HG03565 (cell line): ENCODE measurements around the gene NR1D1.

ENCODE experiments used
- ATAC-seq: cut with Tn5 transposase; IDR thresholded peaks from one replicate; pipeline ENCODE4 v1.9.1; 2021; ENCODE audit warnings: mild to moderate bottlenecking, moderate library complexity; ENCODE audit not compliant: unreplicated experiment

NR1D1 gene

DNA sequence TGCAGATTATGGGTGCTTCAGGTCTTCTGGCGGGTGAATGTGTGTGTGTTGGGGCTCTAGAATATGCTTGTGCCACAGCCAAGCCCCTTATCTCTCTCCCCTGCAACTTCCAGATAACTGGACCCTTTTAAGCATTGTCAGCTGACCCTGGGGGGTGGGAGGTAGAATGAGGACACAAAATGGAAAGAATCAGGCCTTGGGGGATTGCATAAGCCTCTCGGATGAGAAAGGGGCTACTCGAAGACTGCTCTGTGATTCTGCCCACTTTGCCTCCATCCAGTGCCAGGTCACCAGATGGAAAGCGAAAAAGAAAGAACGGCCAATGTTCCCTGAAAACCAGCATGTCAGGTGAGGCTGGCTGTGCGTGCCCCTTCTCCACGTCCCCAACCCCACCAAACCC, 23.8 kb downstream of the NR1D1 start:
- ATAC-seq: no peak

DNA sequence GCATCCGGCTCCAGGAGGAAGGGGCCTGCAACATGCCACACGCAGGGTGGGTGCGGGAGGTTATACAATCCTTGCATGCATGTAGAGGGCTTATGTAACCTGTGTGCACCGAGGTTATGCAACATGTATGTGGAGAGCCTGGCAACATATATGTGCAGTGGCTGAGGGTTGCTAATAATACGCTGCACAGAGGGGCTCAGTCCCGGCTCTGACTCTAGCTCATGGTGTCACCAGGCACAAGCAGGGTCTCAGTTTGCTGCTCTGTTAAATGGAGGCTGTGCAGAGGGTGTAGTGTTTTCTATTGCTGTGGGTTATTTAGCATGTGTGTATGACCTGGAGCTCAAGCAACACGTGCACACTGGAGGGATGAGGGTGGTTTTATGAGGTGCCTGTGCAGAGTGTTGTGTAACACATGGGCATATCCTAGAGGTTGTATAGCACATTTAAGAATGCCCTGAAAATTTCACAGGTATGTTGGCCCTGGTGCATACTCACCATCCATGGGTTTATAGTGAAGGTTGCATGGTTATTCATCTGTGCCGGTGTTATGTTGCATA, 24.4 kb downstream of the NR1D1 start:
- ATAC-seq: no peak

DNA sequence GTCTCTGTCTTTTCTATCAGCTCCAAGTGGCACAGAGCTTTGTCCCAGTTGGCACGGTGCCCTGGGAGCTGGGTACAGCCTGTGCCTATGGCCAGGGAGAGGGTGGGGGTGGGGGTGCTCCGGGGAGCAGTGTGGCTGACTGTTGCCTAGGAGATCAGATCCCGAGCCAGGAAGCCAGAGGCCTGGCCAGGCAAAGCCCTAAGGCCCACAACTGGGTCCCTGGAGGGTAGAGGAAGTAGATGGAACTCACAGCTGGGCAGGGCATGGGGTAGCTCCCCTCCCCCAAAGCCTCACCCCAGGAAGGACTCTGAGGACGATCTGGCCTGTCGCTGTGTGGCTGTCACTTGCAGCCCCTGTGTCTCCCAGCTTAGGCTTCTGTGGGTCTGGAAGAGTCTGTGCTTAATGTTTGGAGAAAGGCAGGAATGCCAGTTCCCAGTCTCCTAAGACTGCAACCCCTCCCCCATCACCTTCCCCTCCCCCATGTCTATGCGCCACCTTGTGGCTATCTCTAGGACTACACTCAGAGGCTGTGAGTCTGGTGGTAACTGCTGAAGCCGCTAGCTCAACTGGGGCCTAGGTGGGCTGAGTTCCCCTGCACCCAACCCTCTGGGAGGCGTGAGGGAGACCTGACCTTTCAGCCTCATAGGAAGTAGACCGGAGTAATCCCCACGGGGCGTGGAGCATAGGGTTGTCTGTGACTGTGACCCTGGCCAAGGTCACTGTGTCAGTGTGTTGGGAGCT, 25.0 kb downstream of the NR1D1 start:
- no peak for ATAC-seq

DNA sequence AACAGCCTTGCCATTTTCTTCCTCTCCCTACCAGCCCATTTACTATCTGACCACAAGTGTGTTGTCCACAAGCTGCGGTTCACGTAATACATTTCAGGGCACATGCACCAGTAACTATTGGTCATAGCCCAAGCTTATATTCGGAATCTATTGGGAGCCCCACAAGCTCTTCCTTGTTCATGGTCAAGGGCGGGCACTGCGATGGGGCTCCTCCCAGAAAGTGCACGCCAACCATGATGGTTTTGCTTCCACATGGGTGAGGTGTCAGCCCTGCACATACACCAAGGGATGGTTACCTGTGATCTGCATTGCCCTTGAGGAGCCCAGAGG, 25.6 kb downstream of the NR1D1 start:
- ATAC-seq: no peak

DNA sequence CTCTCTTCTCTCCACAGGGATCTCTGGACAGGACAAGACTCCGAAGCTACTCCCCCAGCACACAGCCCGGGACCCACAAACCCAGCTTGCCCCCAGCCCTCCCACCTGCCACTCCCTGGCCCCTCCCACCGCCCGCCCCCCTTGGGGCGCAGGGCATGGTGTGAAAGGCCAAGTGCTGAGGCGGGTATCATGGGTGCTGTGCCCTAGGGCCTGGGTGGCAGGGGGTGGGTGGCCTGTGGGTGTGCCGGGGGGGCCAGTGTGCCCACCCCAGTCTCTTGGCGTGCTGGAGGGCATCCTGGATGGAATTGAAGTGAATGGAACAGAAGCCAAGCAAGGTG, 26.2 kb downstream of the NR1D1 start:
- ATAC-seq: no peak

DNA sequence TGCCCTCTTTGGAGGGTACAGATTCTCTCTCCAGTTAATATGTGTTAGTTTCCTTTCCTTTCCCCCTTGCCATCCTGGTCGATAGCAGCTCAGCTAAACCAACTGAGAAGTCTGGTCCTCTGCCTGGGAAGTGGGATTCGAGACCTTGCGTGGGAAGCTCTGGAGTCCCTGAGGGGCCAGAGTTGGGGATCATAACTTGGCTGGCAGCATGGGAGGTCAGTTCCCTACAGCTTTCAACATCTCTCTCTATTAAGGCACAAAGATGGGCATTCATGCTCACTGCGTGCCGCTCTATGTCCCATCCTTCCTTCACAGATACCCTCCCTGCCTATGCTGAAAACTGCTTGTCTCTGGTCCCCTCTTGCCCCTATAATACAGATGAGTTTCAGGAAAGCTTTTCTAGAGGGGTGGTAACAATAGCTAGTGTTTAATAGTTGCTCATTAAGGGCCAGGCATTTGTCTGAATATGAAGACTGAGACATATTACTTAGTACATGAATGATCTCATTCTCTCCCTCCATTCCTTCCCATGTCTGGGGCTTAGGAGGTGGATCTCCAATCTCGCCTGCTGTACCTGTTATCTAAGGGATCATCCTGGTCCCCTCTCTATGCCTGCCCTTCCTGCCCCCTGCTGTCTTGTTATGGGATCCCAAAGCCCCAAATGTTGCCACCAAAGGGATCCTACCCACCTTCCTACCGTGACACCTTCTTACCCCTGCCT, 26.8 kb downstream of the NR1D1 start:
- ATAC-seq: no peak

DNA sequence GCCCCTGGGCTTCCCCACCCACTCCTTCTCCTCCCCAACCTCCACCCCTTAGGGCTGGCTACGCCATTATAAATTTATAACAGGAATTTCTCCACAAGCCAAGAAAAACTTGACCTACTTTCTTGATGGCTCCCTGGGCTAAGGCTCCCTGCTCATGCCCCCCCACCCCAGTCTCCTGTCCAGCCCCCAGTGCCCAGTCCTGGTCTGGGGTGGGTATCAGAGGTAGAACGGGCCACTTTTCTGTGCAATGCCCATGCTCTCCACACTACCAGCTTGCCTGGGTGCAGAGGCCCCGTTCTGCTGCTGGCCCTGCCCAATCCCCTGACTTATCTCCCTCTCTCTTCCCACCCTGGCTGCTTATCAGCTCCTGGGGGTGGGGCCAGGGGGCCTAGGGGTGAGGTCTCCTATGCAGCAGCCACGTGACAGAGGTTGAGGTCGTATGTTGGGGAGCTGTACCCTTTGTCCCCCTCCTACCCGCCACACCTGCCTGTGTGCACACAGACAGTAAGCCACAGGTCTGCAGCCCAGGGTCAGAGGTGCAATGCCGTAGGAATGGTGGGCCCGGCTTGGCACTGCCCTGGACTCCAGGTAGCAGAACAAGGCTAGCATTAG, 27.5 kb downstream of the NR1D1 start:
- ATAC-seq: no peak

DNA sequence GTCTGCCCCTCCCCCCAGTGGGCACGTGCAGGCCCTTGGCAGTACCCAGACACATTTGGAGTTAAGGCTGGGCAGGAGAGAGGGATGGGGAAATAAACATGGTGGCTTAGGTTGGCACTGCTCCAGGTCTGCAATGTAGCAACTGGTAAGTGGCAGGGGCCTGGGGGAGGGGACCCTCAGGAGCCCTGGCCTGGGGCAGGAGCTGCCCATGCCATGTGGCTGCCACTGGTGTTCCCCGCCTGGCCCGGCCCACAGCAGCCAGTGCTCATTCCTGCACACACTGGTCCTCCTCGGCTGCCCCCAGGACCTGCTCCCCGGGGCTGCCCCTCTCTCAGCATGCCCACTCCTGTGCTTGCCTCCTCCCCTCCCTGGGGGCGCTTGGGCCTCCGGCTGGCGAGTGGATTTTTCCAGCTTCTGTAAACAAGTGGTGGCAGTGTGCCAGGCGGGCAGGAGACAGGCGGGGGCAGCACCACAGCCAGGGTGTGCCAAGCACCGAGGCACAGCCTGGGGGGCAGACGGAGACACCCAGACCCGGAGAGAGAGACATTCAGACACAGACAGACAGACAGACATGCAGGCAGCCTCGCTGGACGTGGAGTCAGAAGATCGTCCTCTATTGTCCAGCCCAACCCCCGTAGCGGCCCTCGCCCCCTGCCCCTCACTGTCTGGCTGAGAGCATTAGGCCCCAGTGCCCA, 28.2 kb downstream of the NR1D1 start:
- no peak for ATAC-seq

DNA sequence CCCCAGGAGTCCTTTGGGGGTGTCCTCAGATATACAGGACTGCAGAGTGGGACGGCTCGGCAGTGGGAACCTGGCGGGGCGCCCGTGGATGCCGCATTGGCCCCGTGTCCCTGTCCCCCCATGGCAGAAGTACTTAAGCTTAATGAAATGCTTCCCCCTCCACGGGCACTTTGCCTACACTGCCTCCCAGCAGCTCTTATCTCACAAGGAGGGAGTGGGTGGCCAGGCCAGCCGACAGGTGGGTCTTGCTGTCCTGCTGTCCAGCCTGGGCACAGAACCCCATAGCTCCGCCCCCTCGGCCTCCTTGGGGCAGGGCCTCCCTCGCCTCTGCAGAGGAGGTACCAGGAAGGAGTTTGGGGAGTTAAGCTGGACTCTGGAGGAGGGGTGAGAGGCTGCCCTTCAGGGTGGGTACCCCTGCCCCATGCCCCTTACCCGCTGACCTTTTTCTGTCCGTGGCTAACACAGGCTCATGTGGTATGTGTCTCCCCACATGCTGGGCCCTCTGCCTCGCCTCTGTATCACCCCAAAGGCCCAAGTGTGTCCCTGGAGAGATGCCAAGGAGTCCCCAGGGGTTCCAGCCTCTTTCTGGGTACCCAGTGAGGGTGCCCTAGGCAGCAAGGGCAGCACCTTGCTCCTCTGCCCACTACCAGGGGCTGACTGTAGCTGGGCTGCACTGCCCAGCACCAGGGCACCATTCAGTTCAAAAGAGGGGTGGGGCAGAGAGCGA, 28.9 kb downstream of the NR1D1 start:
- ATAC-seq: no peak

DNA sequence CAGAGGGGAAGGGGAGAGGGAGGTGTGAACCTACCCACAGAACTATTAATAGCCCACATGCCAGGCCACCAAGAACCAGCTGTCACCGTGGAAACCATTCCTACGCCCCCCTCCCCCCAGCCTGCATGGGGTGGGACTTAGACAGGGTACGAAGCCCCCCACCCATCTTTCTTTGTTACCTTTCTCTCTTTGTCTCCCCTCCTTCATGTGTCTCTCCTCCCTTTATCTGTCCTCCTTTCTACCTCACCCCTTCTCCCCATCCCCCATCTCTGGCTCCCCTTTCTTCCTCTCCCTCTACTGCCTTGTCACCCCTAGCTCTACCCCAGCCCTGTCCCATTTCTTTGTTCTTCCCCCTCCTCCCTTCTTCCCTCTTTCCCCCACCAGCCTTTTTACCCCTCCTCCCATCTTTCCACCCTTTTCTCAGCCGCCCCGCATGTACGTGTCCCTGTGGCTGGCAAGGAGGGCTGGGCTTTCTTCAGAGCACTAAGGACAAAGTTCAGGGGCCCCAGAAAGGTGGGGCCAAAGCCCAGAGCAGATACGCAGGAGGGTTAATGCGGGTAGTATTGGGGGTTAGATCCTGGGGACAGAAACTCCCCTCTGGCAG, 29.6 kb downstream of the NR1D1 start:
- no peak for ATAC-seq

DNA sequence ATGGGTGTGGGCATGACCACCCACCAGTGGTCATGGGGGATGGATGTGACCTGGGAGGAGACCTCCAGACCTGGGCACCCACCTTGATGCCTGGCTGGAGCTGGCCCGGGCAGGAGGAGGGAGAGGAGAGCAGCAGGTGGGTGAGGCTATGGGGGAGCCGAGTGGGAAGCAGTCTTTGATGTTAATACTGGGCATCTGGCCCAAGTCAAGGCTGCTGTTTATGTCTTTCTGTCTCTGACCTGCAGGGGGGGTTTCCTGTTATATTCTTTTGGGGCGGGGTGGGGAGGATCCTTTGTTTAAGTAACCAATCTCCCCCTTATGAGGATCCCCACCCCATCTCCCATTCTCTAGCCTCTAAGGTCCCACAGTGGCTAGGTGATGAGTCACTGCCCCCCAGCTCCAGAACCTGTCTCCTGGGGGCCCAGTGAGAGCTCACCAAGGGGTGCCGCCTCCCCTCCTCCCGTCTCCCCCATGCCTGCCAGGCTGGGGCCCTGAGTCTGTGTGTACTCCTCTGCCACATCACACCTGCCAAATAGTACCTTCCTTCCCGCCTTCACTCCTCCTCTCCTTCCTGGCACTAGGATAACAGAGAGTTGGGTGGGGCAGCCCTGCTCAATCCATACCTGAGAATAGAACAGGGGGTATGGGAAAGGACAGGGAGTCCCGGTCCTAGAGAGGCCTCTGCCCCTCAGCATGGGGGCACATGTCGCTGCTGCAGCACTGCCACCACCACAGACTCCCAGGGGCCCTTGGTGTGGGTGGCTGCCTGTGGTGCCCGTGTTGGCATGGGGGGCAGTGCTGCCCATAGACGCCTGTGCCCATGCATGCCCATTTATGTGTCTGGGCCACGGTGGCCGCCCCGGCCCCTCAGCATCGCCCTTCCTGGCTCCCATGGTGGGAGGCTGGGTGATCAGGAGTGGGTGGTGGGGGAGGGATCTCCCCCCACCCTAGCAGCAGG, 30.4 kb downstream of the NR1D1 start:
- ATAC-seq: no peak

DNA sequence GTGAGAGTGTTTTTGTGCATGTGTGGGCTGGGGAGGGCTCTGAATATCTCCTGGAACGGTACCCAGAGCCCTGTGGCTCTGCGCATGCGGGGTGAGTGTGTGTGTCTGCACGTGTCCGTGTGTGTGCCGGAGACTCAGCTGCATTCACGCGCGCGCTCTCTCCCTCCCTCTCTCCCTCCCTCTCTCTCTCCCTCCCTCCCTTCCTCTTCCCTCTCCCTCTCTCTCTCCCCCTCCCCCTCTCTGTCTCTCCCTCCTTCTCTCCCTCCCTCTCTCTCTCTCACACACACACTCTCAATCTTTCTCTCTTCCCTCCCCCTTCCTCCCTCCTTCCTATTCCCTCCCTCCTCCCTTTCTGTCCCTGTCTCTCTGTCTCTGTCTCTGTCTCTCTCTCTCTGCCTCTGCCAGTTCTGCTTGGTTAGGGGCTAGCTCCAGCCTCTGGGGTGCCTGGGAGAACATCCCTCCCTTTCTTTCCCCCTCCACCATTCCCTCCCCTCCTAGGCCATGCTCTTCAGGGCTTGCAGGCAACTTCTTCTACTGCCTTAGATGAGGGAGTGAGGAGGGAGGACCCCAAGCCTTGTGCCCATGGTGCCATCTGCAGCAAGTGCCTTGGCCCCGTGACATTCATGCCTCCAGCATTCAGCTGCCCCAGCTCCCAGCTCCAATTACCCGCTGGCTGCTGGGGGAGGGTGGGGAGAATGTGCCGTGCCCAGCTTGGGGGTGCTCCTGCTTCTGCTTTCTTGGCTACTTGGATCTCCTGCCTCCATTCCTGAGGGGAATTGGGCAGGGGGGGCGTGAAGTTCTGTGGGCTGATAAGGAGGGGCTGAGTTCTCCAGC, 31.3 kb downstream of the NR1D1 start:
- ATAC-seq: no peak

DNA sequence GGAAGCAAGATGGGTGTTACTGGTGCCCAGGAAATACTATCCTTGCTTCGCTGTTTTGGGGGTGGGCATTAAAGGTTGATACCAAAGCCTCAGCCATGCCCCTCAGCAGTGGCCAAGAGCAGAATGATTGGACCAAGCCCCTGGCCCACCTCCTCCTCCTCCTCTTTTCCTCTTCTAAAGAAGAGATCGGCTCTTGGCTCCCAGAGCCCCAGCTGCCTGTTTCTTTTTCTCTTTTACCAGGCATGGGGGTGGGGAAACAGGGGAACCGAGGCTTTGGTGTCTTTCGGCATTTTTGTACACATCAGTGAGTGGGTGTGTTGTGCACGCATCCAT, 31.8 kb downstream of the NR1D1 start:
- no peak for ATAC-seq

DNA sequence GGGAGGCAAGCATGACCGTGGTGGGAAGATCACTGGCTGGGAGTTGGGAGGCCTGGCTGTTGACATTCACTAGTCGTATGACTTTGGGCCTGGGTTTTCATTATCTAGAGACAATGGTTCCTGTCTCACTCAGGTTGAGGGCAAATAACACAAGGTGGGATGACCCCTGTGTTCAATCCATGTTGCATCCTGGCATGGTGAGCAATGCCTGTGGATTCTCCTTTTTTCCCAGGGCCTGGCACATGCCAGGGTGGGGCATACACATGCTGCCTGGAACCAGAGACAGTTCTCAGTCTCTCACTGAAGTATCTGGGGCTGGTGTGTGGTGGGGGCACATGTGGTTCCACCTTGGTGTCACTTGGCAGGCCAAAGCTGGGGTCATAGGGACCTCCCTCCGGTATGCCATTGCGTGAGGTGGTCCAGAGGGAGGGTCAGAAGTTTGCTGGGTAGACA, 32.2 kb downstream of the NR1D1 start:
- ATAC-seq: no peak

DNA sequence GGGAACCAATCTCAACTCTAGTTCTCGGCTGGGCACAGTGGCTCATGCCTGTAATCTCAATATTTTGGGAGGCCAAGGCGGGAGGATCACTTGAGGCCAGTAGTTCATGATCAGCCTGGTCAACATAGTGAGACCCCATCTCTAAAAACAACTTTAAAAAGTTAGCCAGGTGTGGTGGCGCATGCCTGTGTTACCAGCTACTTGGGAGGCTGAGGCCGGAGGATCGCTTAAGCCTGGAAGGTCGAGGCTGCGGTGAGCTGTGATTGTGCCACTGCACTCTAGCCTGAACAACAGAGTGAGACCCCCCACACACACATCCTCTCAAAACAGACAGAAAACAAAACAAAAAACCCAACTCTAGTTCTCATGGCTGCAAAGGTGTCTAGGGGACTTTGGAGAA, 32.7 kb downstream of the NR1D1 start:
- no peak for ATAC-seq

DNA sequence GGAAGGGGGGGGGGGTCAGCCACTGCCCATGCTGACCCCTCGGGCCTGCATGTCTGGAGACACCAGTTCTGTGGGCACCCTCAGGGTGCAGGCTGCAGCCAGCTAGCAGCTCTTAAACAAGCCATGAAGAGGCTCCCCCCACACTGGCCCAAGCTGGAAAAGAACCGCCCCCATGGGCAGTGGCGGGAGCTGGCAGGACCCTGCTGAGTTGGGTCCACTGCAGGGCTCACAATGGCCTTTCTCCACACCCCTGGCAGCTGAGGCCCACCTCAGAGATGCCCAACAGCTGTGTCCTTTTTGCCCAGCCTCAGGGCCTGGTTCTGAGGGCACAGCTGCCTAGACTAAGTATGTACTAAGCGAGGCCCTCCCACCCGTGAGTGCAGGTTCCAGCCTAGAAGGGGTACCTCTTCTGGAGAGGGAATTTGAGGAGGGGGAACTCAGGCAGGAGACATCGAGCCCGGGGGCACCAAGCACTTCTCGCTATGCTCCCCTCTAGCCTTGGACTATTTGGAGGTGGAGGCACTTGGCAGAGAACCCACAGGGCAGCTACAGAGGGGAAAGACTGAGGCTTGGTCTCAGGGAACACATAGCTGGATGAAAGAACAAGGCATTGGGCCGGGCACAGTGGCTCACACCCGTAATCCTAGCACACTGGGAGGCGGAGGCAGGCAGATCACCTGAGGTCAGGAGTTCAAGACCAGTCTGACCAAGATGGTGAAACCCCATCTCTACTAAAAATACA, 34.4 kb downstream of the NR1D1 start:
- ATAC-seq: no peak

DNA sequence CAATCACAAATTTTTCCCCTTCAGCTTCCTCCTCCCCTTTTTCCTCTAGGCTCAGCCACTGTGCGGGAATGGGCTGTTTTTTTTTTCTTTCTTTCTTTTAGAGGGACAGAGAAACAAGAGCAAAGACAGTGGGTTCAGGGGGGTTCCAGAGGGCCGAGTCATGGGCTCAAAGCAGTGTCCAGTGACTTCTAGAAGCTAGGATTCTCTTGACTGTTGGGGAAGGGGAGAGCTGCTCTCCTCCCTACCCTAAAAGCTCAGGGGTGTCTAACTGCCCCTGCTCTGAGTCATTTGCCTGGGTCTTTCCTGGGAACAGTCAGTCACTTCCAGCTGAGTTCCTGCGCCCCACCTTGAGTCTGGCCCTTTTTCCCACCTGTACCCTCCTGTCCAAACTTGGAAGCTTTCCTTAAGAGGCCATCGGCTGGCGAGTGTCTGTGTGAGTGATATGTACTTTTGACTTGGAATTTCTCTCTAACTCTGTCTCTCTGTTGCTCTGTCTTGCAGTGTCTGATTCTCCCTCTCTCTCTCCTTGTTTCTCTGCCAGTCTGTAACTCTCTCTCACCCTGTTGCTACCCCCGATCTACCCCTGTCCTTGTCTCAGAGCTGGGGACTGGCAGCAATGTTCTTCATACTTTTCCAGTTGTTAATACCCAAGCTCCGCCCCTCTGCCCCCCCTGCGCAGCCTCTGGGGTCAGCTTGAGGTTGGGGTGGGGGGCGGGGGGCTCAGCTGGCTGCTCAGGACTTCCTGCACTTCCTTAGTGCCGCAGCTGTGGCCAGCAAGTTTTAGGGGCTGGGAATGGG, 35.2 kb downstream of the NR1D1 start:
- no peak for ATAC-seq
